ENCODE measurements around the gene FAM174B.

The FAM174B gene

DNA sequence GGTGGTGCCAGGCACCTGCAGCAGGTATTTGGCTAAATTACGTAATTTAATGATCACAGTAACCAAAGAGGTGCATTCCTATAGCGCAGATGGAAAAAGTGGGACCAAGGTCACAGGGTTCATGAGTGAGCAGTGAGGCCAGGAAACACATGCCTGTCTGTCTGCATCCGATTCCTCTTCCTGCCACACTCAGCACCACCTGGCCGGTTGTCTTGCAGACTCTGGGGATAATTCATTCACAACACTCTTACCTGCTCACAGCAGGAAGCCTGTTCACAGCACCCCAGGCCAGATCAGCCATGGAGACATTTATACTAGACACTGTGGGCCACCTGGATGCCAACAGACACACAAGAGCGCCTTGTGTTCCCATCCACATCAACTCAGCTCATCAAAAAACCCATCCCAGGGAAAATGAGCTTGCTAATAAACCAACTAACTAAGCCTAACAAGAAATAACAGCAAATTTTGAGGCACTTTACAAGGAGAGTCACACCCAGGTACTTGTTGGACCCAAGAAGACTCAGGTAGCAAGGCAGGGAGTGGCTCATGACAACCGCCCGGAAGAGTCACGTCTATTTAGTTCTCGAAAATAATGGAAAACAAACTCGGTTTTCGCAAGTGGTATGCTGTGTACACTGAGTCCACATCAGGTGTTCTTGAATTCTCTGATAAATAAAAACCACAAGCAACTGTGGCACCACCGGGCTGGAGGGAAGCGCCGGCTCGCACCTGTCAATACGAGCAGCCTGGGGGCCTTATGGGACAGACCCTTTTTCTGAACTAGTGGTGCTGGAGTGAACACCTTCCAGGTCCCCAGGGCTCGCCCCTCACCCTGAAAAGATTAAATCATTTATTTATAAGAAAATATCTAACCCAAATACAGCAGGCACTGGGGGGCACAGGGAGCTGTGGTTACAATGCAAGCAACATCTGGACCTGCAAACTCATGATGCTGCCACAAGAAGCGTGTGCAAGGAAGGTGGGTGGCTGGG lies 40.5 kb downstream of the FAM174B start:
- H3K36me3 ChIP-seq (ENCODE audit: control insufficient read depth, insufficient read depth, low read length), result peaks cover 2% of the 10 kb centered on the region
- no peak overlapping the region for H3K4me3 ChIP-seq (ENCODE audit: low read length)
- H4K5ac ChIP-seq (ENCODE audit: low read length), result no peak overlapping the region
- H3K79me2 ChIP-seq (ENCODE audit: control insufficient read depth, insufficient read depth, low read length), result no peaks in the 10 kb centered on the region
- no peak overlapping the region for H2BK120ac ChIP-seq (ENCODE audit: low read depth, low read length)
- no peak overlapping the region for H3K4ac ChIP-seq (ENCODE audit: low read depth, low read length)
- H3K56ac ChIP-seq (ENCODE audit: low read length), result no peak overlapping the region
- no peak overlapping the region for H2BK15ac ChIP-seq (replicated peaks; ENCODE audit: low read depth)
- H4K8ac ChIP-seq (ENCODE audit: low read depth, low read length), result no peak overlapping the region
- H3K27me3 ChIP-seq (ENCODE audit: insufficient read depth, low read length, poor library complexity), result no peaks in the 10 kb centered on the region
- no peak overlapping the region for H3K4me2 ChIP-seq (ENCODE audit: low read length)
- H3K27ac ChIP-seq (ENCODE audit: low read depth, low read length), result no peak overlapping the region
- no peaks in the 10 kb centered on the region for H3K4me1 ChIP-seq (ENCODE audit: control insufficient read depth, low read depth, low read length)
- H2AK5ac ChIP-seq (ENCODE audit: low read length), result no peak overlapping the region
- peaks cover 2% of the 10 kb centered on the region for H3K79me1 ChIP-seq (ENCODE audit: low read length)
- no peak overlapping the region for H2BK5ac ChIP-seq (ENCODE audit: low read length)
- no peak overlapping the region for H3K9ac ChIP-seq (ENCODE audit: low read length)
- no peak overlapping the region for H3K23ac ChIP-seq (ENCODE audit: low read length)
- no CpG with 5 or more reads among the region's 18 CpGs for WGBS (ENCODE audit: extremely low coverage, insufficient coverage, low lambda C conversion rate)
- H3K18ac ChIP-seq (ENCODE audit: low read length), result no peak overlapping the region
- no peak for DNase-seq

DNA sequence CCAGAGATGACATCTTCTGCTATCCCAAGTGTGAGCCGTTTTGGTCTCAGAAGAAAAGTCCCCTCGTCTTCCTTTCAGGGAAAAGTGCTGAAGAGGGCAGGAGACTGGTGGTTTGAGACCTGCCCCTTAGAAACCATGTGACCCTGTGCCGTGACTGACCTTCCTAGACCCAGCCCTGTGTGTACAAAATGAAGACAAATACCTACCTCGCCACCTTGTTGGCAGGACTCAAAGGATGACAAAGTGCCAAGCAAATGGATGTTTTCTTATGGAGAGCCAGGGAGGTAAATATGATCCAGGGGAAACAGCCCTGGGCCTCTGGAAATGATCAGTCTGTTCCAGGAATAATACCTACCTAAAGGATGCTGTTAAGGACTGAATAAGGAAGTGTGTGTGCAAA lies 41.3 kb downstream of the FAM174B start:
- no peak for DNase-seq
- no peak overlapping the region for H2BK15ac ChIP-seq (replicated peaks; ENCODE audit: low read depth)
- H3K27me3 ChIP-seq (ENCODE audit: insufficient read depth, low read length, poor library complexity), result no peaks in the 10 kb centered on the region
- no peak overlapping the region for H3K56ac ChIP-seq (ENCODE audit: low read length)
- H3K4me2 ChIP-seq (ENCODE audit: low read length), result no peak overlapping the region
- no peak overlapping the region for H3K4me3 ChIP-seq (ENCODE audit: low read length)
- no peak overlapping the region for H3K27ac ChIP-seq (ENCODE audit: low read depth, low read length)
- no peak overlapping the region for H2BK120ac ChIP-seq (ENCODE audit: low read depth, low read length)
- H4K8ac ChIP-seq (ENCODE audit: low read depth, low read length), result no peak overlapping the region
- no peak overlapping the region for H4K5ac ChIP-seq (ENCODE audit: low read length)
- no peaks in the 10 kb centered on the region for H3K79me2 ChIP-seq (ENCODE audit: control insufficient read depth, insufficient read depth, low read length)
- no CpG with 5 or more reads among the region's 4 CpGs for WGBS (ENCODE audit: extremely low coverage, insufficient coverage, low lambda C conversion rate)
- no peak overlapping the region for H3K18ac ChIP-seq (ENCODE audit: low read length)
- H3K79me1 ChIP-seq (ENCODE audit: low read length), result peaks cover 2% of the 10 kb centered on the region
- H3K9ac ChIP-seq (ENCODE audit: low read length), result no peak overlapping the region
- peaks cover 2% of the 10 kb centered on the region for H3K36me3 ChIP-seq (ENCODE audit: control insufficient read depth, insufficient read depth, low read length)
- no peak overlapping the region for H2BK5ac ChIP-seq (ENCODE audit: low read length)
- no peak overlapping the region for H2AK5ac ChIP-seq (ENCODE audit: low read length)
- no peak overlapping the region for H3K4ac ChIP-seq (ENCODE audit: low read depth, low read length)
- H3K4me1 ChIP-seq (ENCODE audit: control insufficient read depth, low read depth, low read length), result no peaks in the 10 kb centered on the region
- no peak overlapping the region for H3K23ac ChIP-seq (ENCODE audit: low read length)

DNA sequence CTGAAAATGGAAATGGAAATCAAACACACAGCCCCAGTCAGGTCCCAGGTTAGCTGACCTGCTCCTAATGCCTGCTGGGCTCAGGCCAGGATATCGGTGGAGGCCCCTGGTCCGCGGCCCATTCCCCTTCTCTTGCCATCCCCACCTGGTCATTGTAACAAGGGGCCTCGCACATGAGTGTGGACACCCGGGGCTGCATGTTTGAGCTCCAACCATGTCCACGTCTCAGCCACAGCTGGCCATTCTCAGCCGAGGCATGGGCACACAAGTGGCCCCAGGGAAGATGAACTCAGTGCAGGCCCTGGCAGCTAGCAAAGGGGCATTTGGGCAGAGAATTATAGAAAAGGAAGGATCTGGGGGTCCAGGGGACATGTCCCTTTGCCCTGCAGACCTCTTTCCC lies 41.7 kb downstream of the FAM174B start:
- no CpG with 5 or more reads among the region's 7 CpGs for WGBS (ENCODE audit: extremely low coverage, insufficient coverage, low lambda C conversion rate)
- no peak for DNase-seq
- peaks cover 2% of the 10 kb centered on the region for H3K79me1 ChIP-seq (ENCODE audit: low read length)
- H2BK15ac ChIP-seq (replicated peaks; ENCODE audit: low read depth), result no peak overlapping the region
- H3K27ac ChIP-seq (ENCODE audit: low read depth, low read length), result no peak overlapping the region
- no peaks in the 10 kb centered on the region for H3K4me1 ChIP-seq (ENCODE audit: control insufficient read depth, low read depth, low read length)
- no peak overlapping the region for H3K4me2 ChIP-seq (ENCODE audit: low read length)
- H2BK5ac ChIP-seq (ENCODE audit: low read length), result no peak overlapping the region
- no peak overlapping the region for H2AK5ac ChIP-seq (ENCODE audit: low read length)
- H3K79me2 ChIP-seq (ENCODE audit: control insufficient read depth, insufficient read depth, low read length), result no peaks in the 10 kb centered on the region
- H3K56ac ChIP-seq (ENCODE audit: low read length), result no peak overlapping the region
- H3K23ac ChIP-seq (ENCODE audit: low read length), result no peak overlapping the region
- H3K4ac ChIP-seq (ENCODE audit: low read depth, low read length), result no peak overlapping the region
- no peak overlapping the region for H3K9ac ChIP-seq (ENCODE audit: low read length)
- H4K8ac ChIP-seq (ENCODE audit: low read depth, low read length), result no peak overlapping the region
- H3K36me3 ChIP-seq (ENCODE audit: control insufficient read depth, insufficient read depth, low read length), result peaks cover 4% of the 10 kb centered on the region
- H2BK120ac ChIP-seq (ENCODE audit: low read depth, low read length), result no peak overlapping the region
- no peak overlapping the region for H4K5ac ChIP-seq (ENCODE audit: low read length)
- H3K18ac ChIP-seq (ENCODE audit: low read length), result no peak overlapping the region
- H3K4me3 ChIP-seq (ENCODE audit: low read length), result no peak overlapping the region
- no peaks in the 10 kb centered on the region for H3K27me3 ChIP-seq (ENCODE audit: insufficient read depth, low read length, poor library complexity)

DNA sequence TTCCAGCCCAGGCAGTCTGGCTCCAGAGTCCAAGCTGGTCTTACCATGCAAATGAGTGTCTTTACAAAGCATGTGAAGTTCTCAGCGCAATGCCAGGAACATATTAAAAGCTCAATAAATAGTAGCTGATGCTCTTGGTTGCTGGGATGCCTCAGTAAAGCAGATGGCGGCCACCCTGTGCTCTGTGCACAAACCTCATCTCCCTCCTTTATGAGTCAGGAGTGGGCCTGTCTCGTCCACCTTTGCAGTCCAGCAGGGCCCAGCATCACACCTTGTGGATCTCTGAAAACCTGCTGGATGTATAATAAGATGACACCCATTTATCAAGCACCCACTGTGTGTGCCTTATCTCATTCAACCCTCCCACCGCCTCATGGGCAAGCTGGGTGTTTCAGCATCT lies 42.7 kb downstream of the FAM174B start:
- H2BK120ac ChIP-seq (ENCODE audit: low read depth, low read length), result no peak overlapping the region
- H3K18ac ChIP-seq (ENCODE audit: low read length), result no peak overlapping the region
- H2BK5ac ChIP-seq (ENCODE audit: low read length), result no peak overlapping the region
- H3K23ac ChIP-seq (ENCODE audit: low read length), result no peak overlapping the region
- H4K8ac ChIP-seq (ENCODE audit: low read depth, low read length), result no peak overlapping the region
- H3K79me1 ChIP-seq (ENCODE audit: low read length), result peaks cover 2% of the 10 kb centered on the region
- no peak overlapping the region for H2BK15ac ChIP-seq (replicated peaks; ENCODE audit: low read depth)
- no peak overlapping the region for H3K4me3 ChIP-seq (ENCODE audit: low read length)
- no peaks in the 10 kb centered on the region for H3K4me1 ChIP-seq (ENCODE audit: control insufficient read depth, low read depth, low read length)
- no peak for DNase-seq
- peaks cover 4% of the 10 kb centered on the region for H3K36me3 ChIP-seq (ENCODE audit: control insufficient read depth, insufficient read depth, low read length)
- no peak overlapping the region for H3K9ac ChIP-seq (ENCODE audit: low read length)
- no peak overlapping the region for H3K4ac ChIP-seq (ENCODE audit: low read depth, low read length)
- H3K79me2 ChIP-seq (ENCODE audit: control insufficient read depth, insufficient read depth, low read length), result no peaks in the 10 kb centered on the region
- H4K5ac ChIP-seq (ENCODE audit: low read length), result no peak overlapping the region
- H2AK5ac ChIP-seq (ENCODE audit: low read length), result no peak overlapping the region
- H3K27ac ChIP-seq (ENCODE audit: low read depth, low read length), result no peak overlapping the region
- no CpG with 5 or more reads among the region's 4 CpGs for WGBS (ENCODE audit: extremely low coverage, insufficient coverage, low lambda C conversion rate)
- no peaks in the 10 kb centered on the region for H3K27me3 ChIP-seq (ENCODE audit: insufficient read depth, low read length, poor library complexity)
- no peak overlapping the region for H3K4me2 ChIP-seq (ENCODE audit: low read length)
- no peak overlapping the region for H3K56ac ChIP-seq (ENCODE audit: low read length)

DNA sequence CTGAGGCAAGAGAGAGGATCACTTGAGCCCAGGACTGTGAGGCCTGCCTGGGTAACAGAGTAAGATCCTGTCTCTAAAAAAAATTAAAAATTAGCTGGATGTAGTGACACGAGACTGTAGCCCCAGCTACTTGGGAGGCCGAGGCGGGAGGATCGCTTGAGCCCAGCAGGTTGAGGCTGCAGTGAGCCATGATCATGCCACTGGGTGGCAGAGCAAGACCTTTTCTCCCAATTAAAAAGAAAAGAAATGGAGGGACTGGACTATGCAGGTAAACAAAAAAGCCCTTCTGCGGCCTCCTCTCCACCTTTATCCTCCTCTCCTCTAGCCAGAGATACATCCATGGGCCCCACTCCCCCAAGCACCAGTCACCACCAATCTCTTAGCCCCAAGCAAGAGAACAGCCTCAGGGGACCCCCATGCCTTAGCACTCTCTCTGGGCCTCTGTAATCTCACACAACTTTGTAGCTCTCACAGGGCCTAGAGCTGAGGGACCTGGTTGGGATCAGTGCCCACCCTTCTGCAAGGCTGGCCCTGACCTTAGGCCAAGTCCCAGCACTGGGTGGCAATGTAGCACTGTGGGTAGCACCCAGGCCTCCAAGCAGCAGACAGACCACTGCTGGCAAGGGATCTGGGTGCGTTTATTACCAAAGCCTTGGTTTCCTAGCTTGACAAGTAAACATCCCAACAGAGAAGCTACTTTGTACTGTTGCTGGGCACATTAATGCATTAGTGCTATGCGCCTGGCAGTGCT lies 43.4 kb downstream of the FAM174B start:
- Histone ChIP-seq H3K23ac (ENCODE audit: low read length) (no peak overlapping the region), H3K56ac (ENCODE audit: low read length) (no peak overlapping the region), H3K79me1 (ENCODE audit: low read length) (no peaks in the 10 kb centered on the region), H3K18ac (ENCODE audit: low read length) (no peak overlapping the region), H2BK5ac (ENCODE audit: low read length) (no peak overlapping the region), H3K27me3 (ENCODE audit: insufficient read depth, low read length, poor library complexity) (no peaks in the 10 kb centered on the region), H2AK5ac (ENCODE audit: low read length) (no peak overlapping the region), H2BK120ac (ENCODE audit: low read depth, low read length) (no peak overlapping the region), H3K4me2 (ENCODE audit: low read length) (no peak overlapping the region), H4K8ac (ENCODE audit: low read depth, low read length) (no peak overlapping the region), H3K4me3 (ENCODE audit: low read length) (no peak overlapping the region), H2BK15ac (replicated peaks; ENCODE audit: low read depth) (no peak overlapping the region), H3K4me1 (ENCODE audit: control insufficient read depth, low read depth, low read length) (no peaks in the 10 kb centered on the region), H3K36me3 (ENCODE audit: control insufficient read depth, insufficient read depth, low read length) (peaks cover 4% of the 10 kb centered on the region), H3K27ac (ENCODE audit: low read depth, low read length) (no peak overlapping the region), H3K9ac (ENCODE audit: low read length) (no peak overlapping the region), H3K79me2 (ENCODE audit: control insufficient read depth, insufficient read depth, low read length) (no peaks in the 10 kb centered on the region), H3K4ac (ENCODE audit: low read depth, low read length) (no peak overlapping the region), H4K5ac (ENCODE audit: low read length) (no peak overlapping the region)
- no CpG with 5 or more reads among the region's 7 CpGs for WGBS (ENCODE audit: extremely low coverage, insufficient coverage, low lambda C conversion rate)
- DNase-seq, result no peak

Data from mesendoderm (in vitro differentiated cells).